Brain microvascular endothelial cell (primary cell): Measurements from ENCODE around the gene RDH11.

ENCODE experiments used
- DNase-seq: peaks from one replicate; pipeline ENCODE4 v3.0.0-alpha.2; 2020
- H3K27ac ChIP-seq: fragments of 250-450 bp; sonication (Bioruptor Pico); 2 replicates; pipeline ENCODE4 v1.5.1; 2020; ENCODE audit warnings: mild to moderate bottlenecking, moderate library complexity
- H3K27me3 ChIP-seq: fragments of 250-450 bp; sonication (Bioruptor Pico); replicated peaks from 2 replicates; pipeline ENCODE4 v1.5.1; 2020; ENCODE audit warnings: mild to moderate bottlenecking
- H3K36me3 ChIP-seq: fragments of 250-450 bp; sonication (Bioruptor Pico); replicated peaks from 2 replicates; pipeline ENCODE4 v1.5.1; 2020; ENCODE audit warnings: mild to moderate bottlenecking
- H3K4me3 ChIP-seq: 2 replicates; pipeline ENCODE4 v1.5.1; 2011; ENCODE audit warnings: low read depth, mild to moderate bottlenecking, control low read depth, low read length, moderate library complexity
- in situ Hi-C: cut with HindIII; loops from 2 replicates; pipeline ENCODE4 v1.10.0; 2017; ENCODE audit warnings: low sequenced_read_pairs, low pct_ligation_motif_present
- TF ChIP-seq, protein P1 (sequence below): IDR thresholded peaks from 2 replicates; pipeline ENCODE4 v1.5.1; 2011; ENCODE audit warnings: low read depth, mild to moderate bottlenecking, moderate library complexity, low read length, control low read depth, inconsistent platforms; ENCODE audit errors: missing control alignments

Gene RDH11

GRCh38 chr14:67668559-67668958 is 27.0 kb downstream of the RDH11 start:
- Histone ChIP-seq H3K27me3 (no peaks in the 10 kb centered on the region), H3K36me3 (no peaks in the 10 kb centered on the region), H3K27ac (no peak overlapping the region), H3K4me3 (no peak overlapping the region)
- TF ChIP-seq, protein P1, sequence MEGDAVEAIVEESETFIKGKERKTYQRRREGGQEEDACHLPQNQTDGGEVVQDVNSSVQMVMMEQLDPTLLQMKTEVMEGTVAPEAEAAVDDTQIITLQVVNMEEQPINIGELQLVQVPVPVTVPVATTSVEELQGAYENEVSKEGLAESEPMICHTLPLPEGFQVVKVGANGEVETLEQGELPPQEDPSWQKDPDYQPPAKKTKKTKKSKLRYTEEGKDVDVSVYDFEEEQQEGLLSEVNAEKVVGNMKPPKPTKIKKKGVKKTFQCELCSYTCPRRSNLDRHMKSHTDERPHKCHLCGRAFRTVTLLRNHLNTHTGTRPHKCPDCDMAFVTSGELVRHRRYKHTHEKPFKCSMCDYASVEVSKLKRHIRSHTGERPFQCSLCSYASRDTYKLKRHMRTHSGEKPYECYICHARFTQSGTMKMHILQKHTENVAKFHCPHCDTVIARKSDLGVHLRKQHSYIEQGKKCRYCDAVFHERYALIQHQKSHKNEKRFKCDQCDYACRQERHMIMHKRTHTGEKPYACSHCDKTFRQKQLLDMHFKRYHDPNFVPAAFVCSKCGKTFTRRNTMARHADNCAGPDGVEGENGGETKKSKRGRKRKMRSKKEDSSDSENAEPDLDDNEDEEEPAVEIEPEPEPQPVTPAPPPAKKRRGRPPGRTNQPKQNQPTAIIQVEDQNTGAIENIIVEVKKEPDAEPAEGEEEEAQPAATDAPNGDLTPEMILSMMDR: no peak
- no peak for DNase-seq
- in situ Hi-C loops: no loop called here

DNA sequence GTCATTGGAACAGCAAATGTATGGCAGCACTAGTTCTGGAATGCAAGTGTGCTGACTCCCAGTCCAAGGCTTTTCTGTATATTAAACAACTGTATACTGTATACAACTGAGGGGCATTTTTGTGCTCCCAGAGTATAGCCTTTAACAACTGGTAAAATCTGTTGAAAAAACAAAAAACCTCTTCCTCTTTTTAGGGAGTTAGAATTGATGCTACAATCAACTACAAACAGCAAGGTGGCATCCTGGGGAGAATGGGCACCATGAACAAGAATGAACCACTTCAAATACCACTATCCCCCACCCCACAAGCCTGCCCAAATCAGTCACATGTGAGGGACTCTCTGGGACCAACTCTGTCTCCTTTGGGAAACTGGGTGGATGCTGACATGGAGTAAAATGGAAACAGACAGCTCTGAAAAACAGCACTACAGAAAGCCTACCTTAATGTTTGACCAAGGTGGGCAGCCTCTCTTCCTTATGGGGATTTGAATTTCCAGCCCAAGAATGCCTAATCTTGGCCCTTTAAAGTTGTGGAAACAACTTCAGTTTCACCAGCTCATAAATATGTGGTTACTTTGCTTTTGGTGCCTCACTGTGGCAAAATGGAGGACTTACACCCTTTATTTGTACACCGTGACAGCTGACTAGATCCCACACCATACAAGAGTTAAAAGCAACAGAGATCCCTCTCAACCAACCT is 28.7 kb downstream of the RDH11 start:
- H3K4me3 ChIP-seq: no peak overlapping the region
- in situ Hi-C loops: no loop called here
- DNase-seq: peak; percentile 61
- no peaks in the 10 kb centered on the region for H3K36me3 ChIP-seq
- H3K27ac ChIP-seq: no peak overlapping the region
- TF ChIP-seq, protein P1: peak; percentile 70
- no peaks in the 10 kb centered on the region for H3K27me3 ChIP-seq

- H3K27ac ChIP-seq: no peak overlapping the region
- TF ChIP-seq, protein P1: no peak
- in situ Hi-C loops: no loop called here
- no peak overlapping the region for H3K4me3 ChIP-seq
- DNase-seq: peak; percentile 35
- H3K27me3 ChIP-seq: no peaks in the 10 kb centered on the region
- H3K36me3 ChIP-seq: no peaks in the 10 kb centered on the region
These were observed 29.7 kb downstream of the RDH11 start for GRCh38 chr14:67665868-67666267.

DNA sequence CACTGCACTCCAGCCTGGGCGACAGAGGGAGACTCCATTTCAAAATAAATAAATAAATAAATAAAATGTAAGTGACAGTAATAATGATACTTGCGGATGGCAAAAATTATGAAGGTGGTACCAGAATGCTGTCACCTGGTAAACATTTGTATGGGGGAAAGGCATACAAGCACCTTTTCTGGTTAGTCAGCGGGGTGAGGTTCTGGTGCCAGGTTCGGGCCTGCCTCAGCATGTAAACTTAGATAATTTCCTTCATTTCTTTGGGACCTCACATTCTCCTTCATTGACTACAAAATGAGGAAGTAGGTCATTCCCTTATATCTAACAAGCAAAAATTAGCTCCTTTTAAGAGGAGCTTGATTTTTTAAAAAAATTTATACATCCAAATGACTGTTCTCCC is 31.9 kb downstream of the RDH11 start:
- no peak overlapping the region for H3K4me3 ChIP-seq
- in situ Hi-C loops: no loop called here
- TF ChIP-seq, protein P1: no peak
- peaks cover 2% of the 10 kb centered on the region for H3K36me3 ChIP-seq
- H3K27me3 ChIP-seq: no peaks in the 10 kb centered on the region
- no peak overlapping the region for H3K27ac ChIP-seq
- DNase-seq: no peak

DNA sequence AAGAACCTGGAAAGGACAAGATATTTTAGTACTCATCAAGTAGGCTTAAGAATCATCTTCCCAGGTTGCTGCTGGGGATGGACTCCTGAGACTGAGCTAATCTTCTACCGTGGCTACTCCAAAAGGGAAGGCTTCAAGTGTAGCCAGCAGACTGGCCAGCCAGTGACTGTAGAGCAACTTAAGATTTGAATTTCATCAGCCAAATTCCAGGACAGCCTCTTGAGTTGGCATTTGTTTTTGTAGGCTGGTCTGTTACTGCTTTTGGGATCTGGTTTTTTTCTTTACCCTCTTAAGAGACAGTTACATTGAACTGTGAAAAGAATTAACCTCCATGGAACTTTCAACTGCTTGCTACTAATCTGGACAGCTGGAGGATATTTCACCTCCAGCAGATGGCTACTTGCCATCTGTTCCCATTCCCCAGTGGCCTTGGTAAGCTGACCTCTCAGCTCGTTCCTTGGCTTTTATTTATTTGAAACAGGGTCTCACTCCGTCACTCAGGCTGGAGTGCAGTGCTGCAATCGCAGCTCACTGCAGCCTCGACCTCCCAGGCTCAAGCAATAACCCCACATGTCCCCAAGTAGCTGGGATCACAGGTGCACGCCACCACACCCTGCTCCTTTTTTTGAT is 41.8 kb downstream of the RDH11 start:
- no peaks in the 10 kb centered on the region for H3K27me3 ChIP-seq
- H3K36me3 ChIP-seq: peaks cover 58% of the 10 kb centered on the region
- in situ Hi-C loops: no loop called here
- TF ChIP-seq, protein P1: no peak
- no peak overlapping the region for H3K4me3 ChIP-seq
- DNase-seq: no peak
- no peak overlapping the region for H3K27ac ChIP-seq

GRCh38 chr14:67652189-67652588 is 43.4 kb downstream of the RDH11 start:
- H3K36me3 ChIP-seq: peaks cover 54% of the 10 kb centered on the region
- no peaks in the 10 kb centered on the region for H3K27me3 ChIP-seq
- DNase-seq: no peak
- TF ChIP-seq, protein P1: no peak
- H3K27ac ChIP-seq: no peak overlapping the region
- in situ Hi-C loops: no loop called here
- H3K4me3 ChIP-seq: no peak overlapping the region
